GM19452 (cell line): Measurements from ENCODE around the gene UMAD1.

Experiments
- ATAC-seq: cut with Tn5 transposase; IDR thresholded peaks from one replicate; pipeline ENCODE4 v1.9.1; 2021; ENCODE audit not compliant: unreplicated experiment

Gene UMAD1

DNA sequence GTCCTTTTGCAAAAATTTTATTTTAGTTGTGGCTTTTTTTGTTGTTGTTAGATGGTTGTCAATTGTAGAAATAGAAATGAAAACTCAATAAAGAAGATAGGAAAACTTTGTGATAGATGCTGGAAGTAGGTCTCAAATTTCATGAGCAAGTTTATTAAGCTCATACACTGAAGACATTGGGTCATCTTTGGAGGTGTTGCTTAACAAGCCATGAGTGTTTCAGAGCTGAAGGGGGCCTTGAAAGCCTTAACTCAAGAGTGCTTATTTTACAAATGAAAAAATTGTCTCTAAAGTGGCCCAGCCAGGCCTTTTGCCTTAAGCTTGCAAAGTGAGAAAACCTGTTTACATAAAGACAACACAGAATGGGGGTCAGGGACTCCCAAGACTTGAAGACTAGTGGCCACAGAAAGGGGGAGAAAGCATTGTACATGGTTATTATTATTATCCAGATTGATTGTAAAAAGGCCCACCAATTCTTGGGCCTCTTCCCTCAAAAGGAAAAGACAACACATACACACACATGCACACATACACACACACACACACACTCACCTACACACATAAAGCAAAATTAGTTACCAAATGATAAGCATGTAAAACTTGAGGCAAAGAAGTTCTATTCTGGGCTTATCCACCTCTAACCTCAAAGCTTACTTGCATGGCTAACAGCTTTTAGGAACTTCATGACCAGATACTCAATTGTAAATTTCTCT is 278.3 kb downstream of the UMAD1 start:
- ATAC-seq, result no peak

DNA sequence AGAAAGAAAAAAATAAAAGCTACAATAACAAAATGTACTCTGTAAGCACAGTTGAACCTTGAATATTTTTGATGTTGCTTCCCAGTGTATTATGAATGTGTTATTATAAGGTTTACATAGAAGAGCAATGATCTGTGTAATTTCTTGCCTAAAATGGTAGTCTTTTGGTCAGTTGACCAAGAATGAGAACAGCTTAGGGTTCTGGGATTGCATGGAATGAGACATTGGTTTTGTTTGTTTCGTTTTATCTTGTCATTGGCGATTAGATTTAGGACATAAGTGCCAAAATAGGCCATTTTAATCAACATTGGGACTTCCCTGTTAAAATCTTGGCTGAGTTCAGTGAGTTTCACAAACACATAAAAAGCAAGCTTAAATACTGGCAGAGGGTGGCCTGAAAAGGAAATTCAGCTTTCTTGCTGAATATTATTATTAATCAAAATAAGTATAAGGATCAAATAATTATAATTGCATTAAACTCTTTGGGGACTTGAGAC is 278.9 kb downstream of the UMAD1 start:
- ATAC-seq, result no peak

DNA sequence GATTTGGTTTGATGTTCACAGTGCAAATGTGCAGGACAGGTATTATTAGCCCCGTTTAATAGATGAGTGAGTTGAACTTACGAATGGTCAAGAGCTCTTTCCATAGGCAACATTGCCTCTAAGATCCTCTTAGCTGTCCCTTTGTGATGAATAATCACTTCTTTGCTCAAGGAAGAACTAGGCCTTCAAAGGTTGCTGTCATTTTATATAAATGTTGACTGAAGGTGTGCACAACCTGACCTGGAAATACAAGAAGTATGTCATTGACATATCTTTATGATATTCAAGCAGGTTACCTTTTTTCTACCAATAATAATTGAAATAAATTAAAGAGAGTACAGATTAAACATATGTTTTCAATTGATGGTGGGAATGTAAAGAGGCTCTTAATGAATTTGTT is 279.5 kb downstream of the UMAD1 start:
- no peak for ATAC-seq

DNA sequence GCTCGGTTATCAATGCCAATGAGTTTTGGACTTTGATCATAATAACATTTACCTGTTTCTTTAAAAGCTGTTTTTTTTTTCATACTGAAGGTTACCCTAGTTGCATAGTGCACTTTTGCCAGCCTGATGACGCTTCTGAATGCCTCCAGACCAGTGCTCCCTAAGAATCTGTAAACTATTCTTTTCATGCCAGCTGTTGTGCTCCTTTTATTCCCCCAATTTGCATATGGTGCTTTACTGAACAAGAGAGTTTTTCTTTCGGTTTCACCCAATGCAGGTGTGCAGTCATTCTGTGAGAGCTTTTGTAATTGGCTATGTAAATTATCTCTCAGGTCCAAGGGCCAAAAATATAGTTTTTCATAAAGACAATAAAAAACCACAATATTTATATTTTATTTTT is 279.9 kb downstream of the UMAD1 start:
- peak; percentile 86 for ATAC-seq

DNA sequence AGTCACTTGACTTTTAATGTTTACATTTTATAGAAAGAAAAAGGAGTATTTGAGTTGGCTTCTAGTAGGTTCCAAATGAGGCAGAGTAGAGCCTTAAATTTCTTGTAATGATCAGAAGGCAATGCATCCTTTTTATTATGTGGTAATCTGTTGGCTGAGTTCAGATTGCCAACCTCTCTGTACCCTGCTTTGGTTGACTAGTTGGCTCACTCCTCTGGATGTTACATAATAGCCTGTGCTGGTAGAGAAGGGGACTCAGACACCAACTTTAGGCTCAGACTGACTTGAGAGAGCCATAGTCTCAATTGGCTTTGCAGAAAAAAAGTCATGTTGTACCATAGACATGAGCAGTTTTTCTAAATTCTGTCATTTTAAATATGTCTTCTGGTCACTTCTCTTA is 281.3 kb downstream of the UMAD1 start:
- no peak for ATAC-seq

DNA sequence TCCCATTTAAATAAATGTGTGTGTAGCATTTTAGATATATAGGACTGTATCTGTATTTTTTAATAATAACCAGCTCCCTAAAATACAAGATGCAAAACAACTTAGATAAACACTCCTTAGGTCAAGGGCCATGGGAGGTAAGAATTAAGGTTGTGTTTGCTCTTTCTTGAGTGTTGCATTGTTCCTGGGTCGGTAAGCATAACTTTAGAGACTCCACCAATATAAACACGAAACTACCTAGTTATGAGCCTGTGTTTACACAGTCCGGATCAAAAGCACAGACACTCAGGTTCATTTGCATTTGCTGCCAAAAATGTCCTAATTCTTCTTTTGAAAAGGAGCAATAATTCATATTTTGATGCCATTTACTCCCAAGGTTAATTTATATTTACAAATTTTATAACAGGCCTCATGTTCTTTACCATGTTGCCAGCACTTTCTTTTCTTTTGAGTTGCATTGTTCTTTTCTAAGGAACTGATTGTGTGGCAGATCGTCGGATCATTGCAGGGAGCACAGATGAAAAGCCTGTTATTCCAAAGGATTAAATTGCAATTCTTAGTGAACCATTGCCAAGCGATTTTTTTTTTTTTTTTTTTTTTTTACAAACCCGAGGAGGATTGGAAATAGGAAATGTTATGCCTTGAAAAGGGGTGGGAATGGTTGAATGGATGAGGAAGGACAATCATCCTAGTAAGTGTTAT is 282.3 kb downstream of the UMAD1 start:
- no peak for ATAC-seq

DNA sequence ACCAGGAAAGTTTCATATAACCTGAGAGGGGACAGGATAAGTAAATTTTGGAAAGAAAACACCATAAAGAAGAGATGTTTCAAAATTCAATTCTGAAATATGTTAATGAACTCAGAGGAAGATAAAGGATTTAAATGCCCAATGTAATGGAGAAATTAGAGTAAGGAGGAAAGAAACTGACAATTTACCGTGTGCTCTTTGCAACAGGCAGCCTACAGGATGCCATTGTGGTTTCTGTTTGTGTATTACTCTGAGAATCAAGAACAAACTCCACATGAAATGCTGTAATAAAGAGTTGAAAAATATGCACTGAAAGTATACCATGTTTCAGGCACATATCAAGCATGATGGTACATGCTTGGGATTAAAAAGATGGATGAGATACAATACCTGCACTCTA is 283.3 kb downstream of the UMAD1 start:
- no peak for ATAC-seq

DNA sequence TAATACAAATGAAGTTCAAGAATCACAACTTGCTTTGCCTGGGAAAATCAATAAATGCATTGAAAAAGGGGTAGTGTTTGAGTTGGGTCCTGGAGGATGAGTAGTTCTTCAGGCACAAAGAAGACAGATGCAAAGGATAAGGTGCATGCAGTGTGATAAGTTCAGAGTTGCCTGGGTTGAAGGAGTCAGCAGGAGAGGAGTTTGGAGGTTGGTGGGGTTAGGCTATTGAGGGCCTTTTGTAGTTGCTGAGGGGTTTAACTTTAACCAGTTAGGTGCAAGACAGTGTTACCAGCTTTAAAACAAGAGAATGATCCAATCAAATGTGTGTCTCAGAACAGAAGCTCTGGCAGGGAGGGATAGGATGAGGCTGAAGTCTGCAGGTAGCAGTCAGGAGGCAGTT is 283.8 kb downstream of the UMAD1 start:
- no peak for ATAC-seq
